H9 (cell line): ENCODE results near the gene ZFP57. TPM values are rescaled to one million over a fixed set of nuclear protein-coding genes. Genes with fewer than 3 reads are reported as not detected.

Source experiments
- DNase-seq: peaks from one replicate; pipeline ENCODE4 v3.0.0-alpha.2; 2017
- H2AFZ ChIP-seq: one replicate; pipeline ENCODE4 v1.6.1; 2013; ENCODE audit warnings: mild to moderate bottlenecking, low read length, control low read depth, moderate library complexity
- H2AK5ac ChIP-seq: 2 replicates; pipeline ENCODE4 v1.6.1; 2013; ENCODE audit warnings: low read length, control low read depth, mixed read lengths; ENCODE audit not compliant: insufficient read length
- H2BK120ac ChIP-seq: one replicate; pipeline ENCODE4 v1.6.1; 2013; ENCODE audit warnings: low read depth, mild to moderate bottlenecking, low read length, control low read depth, inconsistent platforms; ENCODE audit not compliant: poor library complexity, severe bottlenecking
- H2BK12ac ChIP-seq: 2 replicates; pipeline ENCODE4 v1.6.1; 2013; ENCODE audit warnings: low read length, control low read depth, mixed read lengths, low read depth; ENCODE audit not compliant: insufficient read length
- H2BK15ac ChIP-seq: 2 replicates; pipeline ENCODE4 v1.6.1; 2013; ENCODE audit warnings: low read depth, low read length, control low read depth
- H2BK20ac ChIP-seq: one replicate; pipeline ENCODE4 v1.6.1; 2013; ENCODE audit warnings: low read depth, mild to moderate bottlenecking, low read length, control low read depth, inconsistent platforms; ENCODE audit not compliant: poor library complexity, severe bottlenecking
- H2BK5ac ChIP-seq: 2 replicates; pipeline ENCODE4 v1.6.1; 2013; ENCODE audit warnings: low read length, control low read depth, mixed read lengths; ENCODE audit not compliant: insufficient read length
- H3K14ac ChIP-seq: 2 replicates; pipeline ENCODE4 v1.6.1; 2013; ENCODE audit warnings: low read length, control low read depth; ENCODE audit not compliant: insufficient read depth
- H3K18ac ChIP-seq: 2 replicates; pipeline ENCODE4 v1.6.1; 2013; ENCODE audit warnings: low read depth, mild to moderate bottlenecking, mixed read lengths, low read length, control low read depth; ENCODE audit not compliant: insufficient read length
- H3K23ac ChIP-seq: 2 replicates; pipeline ENCODE4 v1.6.1; 2013; ENCODE audit warnings: low read length, control low read depth, mixed read lengths, low read depth; ENCODE audit not compliant: insufficient read length
- H3K23me2 ChIP-seq: 2 replicates; pipeline ENCODE4 v1.6.1; 2013; ENCODE audit warnings: low read depth, mild to moderate bottlenecking, mixed read lengths, low read length, control low read depth; ENCODE audit not compliant: insufficient read length, poor library complexity, severe bottlenecking
- H3K27ac ChIP-seq: 2 replicates; pipeline ENCODE4 v1.5.1; 2013; ENCODE audit warnings: low read length, control low read depth, mixed read lengths, low read depth; ENCODE audit not compliant: insufficient read length
- H3K27me3 ChIP-seq: 2 replicates; pipeline ENCODE4 v1.6.1; 2013; ENCODE audit warnings: low read length, control low read depth, inconsistent platforms; ENCODE audit not compliant: insufficient read depth
- H3K4ac ChIP-seq: 2 replicates; pipeline ENCODE4 v1.6.1; 2013; ENCODE audit warnings: low read depth, mild to moderate bottlenecking, control low read depth, inconsistent platforms, low read length, moderate library complexity
- H3K4me1 ChIP-seq: 2 replicates; pipeline ENCODE4 v1.6.1; 2013; ENCODE audit warnings: low read length, control low read depth, inconsistent platforms; ENCODE audit not compliant: insufficient read depth
- H3K4me2 ChIP-seq: 2 replicates; pipeline ENCODE4 v1.6.1; 2013; ENCODE audit warnings: low read length, control low read depth, mixed read lengths; ENCODE audit not compliant: insufficient read length, insufficient read depth
- H3K56ac ChIP-seq: 2 replicates; pipeline ENCODE4 v1.6.1; 2013; ENCODE audit warnings: low read depth, mild to moderate bottlenecking, mixed read lengths, low read length, control low read depth; ENCODE audit not compliant: insufficient read length
- H3K79me1 ChIP-seq: 2 replicates; pipeline ENCODE4 v1.6.1; 2013; ENCODE audit warnings: low read depth, mild to moderate bottlenecking, moderate library complexity, low read length, control low read depth, inconsistent platforms; ENCODE audit not compliant: insufficient read depth, poor library complexity, severe bottlenecking
- H3K79me2 ChIP-seq: 2 replicates; pipeline ENCODE4 v1.6.1; 2013; ENCODE audit warnings: low read length, control low read depth, inconsistent platforms; ENCODE audit not compliant: insufficient read depth
- H3K9ac ChIP-seq: 2 replicates; pipeline ENCODE4 v1.6.1; 2013; ENCODE audit warnings: low read length, control low read depth, mixed read lengths; ENCODE audit not compliant: insufficient read length; ENCODE audit errors: extremely low read depth
- H3K9me3 ChIP-seq: one replicate; pipeline ENCODE4 v1.6.1; 2013; ENCODE audit warnings: low read depth, low read length, inconsistent platforms; ENCODE audit not compliant: control insufficient read depth
- H3T11ph ChIP-seq: one replicate; pipeline ENCODE4 v1.6.1; 2013; ENCODE audit warnings: mild to moderate bottlenecking, low read length, control low read depth, inconsistent platforms
- H4K20me1 ChIP-seq: one replicate; pipeline ENCODE4 v1.6.1; 2013; ENCODE audit not compliant: control insufficient read depth, insufficient read length, insufficient read depth
- H4K5ac ChIP-seq: 2 replicates; pipeline ENCODE4 v1.6.1; 2013; ENCODE audit warnings: low read depth, mild to moderate bottlenecking, mixed read lengths, low read length, control low read depth; ENCODE audit not compliant: insufficient read length
- H4K8ac ChIP-seq: replicated peaks from 2 replicates; pipeline ENCODE4 v1.6.1; 2013; ENCODE audit warnings: low read length, control low read depth, mixed read lengths, low read depth; ENCODE audit not compliant: insufficient read length
- H4K91ac ChIP-seq: 2 replicates; pipeline ENCODE4 v1.6.1; 2013; ENCODE audit warnings: low read depth, mild to moderate bottlenecking, moderate library complexity, mixed read lengths, low read length, control low read depth; ENCODE audit not compliant: insufficient read length
- H3K27ac Mint-ChIP-seq, 3 experiments: 2 replicates in 2 of 3; 3 replicates in 1 of 3; pipeline ENCODE4 v1.8.0; 2020 to 2021; ENCODE audit warnings: mixed read lengths in 3 of 3, mild to moderate bottlenecking in 1 of 3, moderate library complexity in 1 of 3
- H3K27me3 Mint-ChIP-seq: 2 replicates; pipeline ENCODE4 v1.8.0; 2021; ENCODE audit warnings: low read depth, mild to moderate bottlenecking, moderate library complexity, mixed read lengths
- H3K36me3 Mint-ChIP-seq, 3 experiments: 2 replicates in 2 of 3; 3 replicates in 1 of 3; pipeline ENCODE4 v1.8.0; 2020 to 2021; ENCODE audit warnings: low read depth in 3 of 3, mixed read lengths in 3 of 3; ENCODE audit not compliant: insufficient read depth in 1 of 3
- H3K4me1 Mint-ChIP-seq, 2 experiments: 2 replicates each; pipeline ENCODE4 v1.8.0; 2020; ENCODE audit warnings: mixed read lengths in 2 of 2
- H3K4me3 Mint-ChIP-seq, 2 experiments: 2 replicates in 1 of 2; 3 replicates in 1 of 2; pipeline ENCODE4 v1.8.0; 2020 to 2021; ENCODE audit warnings: mild to moderate bottlenecking in 2 of 2, mixed read lengths in 2 of 2, moderate library complexity in 1 of 2
- H3K9me3 Mint-ChIP-seq, 2 experiments: 2 replicates in 1 of 2; 3 replicates in 1 of 2; pipeline ENCODE4 v1.8.0; 2020; ENCODE audit warnings: mild to moderate bottlenecking in 2 of 2, mixed read lengths in 2 of 2, moderate library complexity in 1 of 2
- WGBS: extraction: QIAGEN DNeasy Blood & Tissue Kit; methylation state at CpG from one replicate; pipeline ENCODE4 v1.1.7; 2013; ENCODE audit warnings: missing lambda C conversion rate, low lambda C conversion rate, mixed read lengths; ENCODE audit not compliant: insufficient read length; ENCODE audit errors: extremely low coverage; 5-methylcytosine and 5-hydroxymethylcytosine counted together
- total RNA-seq: library from RNA; stranded (reverse); gene quantifications from 2 replicates; pipeline ENCODE4 v1.2.1, GENCODE V29; 2021
- TF ChIP-seq, protein P1 (sequence below): fragments of 200-600 bp; sonication (generic); conservative IDR thresholded peaks from 3 replicates; pipeline ENCODE4 v1.8.0; 2021; ENCODE audit warnings: antibody characterized with exemption, mild to moderate bottlenecking

Gene ZFP57
- total RNA-seq, 1 experiment from 2014 or later = 1.7 TPM

DNA sequence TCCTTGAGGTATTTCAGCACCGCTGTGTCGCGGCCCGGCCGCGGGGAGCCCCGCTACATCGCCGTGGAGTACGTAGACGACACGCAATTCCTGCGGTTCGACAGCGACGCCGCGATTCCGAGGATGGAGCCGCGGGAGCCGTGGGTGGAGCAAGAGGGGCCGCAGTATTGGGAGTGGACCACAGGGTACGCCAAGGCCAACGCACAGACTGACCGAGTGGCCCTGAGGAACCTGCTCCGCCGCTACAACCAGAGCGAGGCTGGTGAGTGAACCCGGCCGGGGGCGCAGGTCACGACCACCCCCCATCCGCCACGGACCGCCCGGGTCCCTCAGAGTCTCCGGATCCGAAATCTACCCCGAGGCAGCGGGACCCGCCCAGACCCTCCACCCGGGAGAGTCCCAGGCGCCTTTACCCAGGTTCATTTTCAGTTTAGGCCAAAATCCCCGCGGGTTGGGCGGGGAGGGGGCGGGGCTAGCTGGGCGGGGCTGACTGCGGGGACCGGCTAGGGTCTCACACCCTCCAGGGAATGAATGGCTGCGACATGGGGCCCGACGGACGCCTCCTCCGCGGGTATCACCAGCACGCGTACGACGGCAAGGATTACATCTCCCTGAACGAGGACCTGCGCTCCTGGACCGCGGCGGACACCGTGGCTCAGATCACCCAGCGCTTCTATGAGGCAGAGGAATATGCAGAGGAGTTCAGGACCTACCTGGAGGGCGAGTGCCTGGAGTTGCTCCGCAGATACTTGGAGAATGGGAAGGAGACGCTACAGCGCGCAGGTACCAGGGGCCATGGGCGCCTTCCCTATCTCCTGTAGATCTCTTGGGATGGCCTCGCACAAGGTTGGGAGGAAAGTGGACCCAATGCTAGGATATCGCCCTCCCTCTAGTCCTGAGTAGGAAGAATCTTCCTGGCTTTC lies 43.0 kb upstream of the ZFP57 start:
- no peak overlapping the region for H3K9ac ChIP-seq
- no peak overlapping the region for H4K8ac ChIP-seq
- H4K91ac ChIP-seq = no peak overlapping the region
- H3K27me3 ChIP-seq = peaks cover 9% of the 10 kb centered on the region; the same call in 1 of the 2 replicates
- TF ChIP-seq, protein P1, sequence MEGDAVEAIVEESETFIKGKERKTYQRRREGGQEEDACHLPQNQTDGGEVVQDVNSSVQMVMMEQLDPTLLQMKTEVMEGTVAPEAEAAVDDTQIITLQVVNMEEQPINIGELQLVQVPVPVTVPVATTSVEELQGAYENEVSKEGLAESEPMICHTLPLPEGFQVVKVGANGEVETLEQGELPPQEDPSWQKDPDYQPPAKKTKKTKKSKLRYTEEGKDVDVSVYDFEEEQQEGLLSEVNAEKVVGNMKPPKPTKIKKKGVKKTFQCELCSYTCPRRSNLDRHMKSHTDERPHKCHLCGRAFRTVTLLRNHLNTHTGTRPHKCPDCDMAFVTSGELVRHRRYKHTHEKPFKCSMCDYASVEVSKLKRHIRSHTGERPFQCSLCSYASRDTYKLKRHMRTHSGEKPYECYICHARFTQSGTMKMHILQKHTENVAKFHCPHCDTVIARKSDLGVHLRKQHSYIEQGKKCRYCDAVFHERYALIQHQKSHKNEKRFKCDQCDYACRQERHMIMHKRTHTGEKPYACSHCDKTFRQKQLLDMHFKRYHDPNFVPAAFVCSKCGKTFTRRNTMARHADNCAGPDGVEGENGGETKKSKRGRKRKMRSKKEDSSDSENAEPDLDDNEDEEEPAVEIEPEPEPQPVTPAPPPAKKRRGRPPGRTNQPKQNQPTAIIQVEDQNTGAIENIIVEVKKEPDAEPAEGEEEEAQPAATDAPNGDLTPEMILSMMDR = no peak
- no peak overlapping the region for H2AK5ac ChIP-seq
- no peaks in the 10 kb centered on the region for H3K79me2 ChIP-seq
- H3K9me3 ChIP-seq = no peaks in the 10 kb centered on the region
- H2BK15ac ChIP-seq = no peak overlapping the region
- Mint-ChIP-seq H3K4me1 (peaks cover 6 to 10% of the 10 kb centered on the region in 2 experiments), H3K9me3 (no peaks in the 10 kb centered on the region), H3K27me3 (peaks cover 58% of the 10 kb centered on the region), H3K4me3 (peak overlapping the region; percentile 73 to 86), H3K27ac (no peak overlapping the region; a peak in 1 of 7 replicates), H3K36me3 (peaks cover 0 to 3% (median 2%) of the 10 kb centered on the region in 3 experiments; a peak in 3 of 7 replicates)
- H3K14ac ChIP-seq = no peak overlapping the region
- peak overlapping the region; percentile 67 for H3K4me2 ChIP-seq
- H2BK5ac ChIP-seq = no peak overlapping the region
- H3K4ac ChIP-seq = no peak overlapping the region
- no peak overlapping the region for H3K27ac ChIP-seq
- H3K56ac ChIP-seq = no peak overlapping the region
- no peak overlapping the region for H3K23ac ChIP-seq
- no peak overlapping the region for H2BK120ac ChIP-seq
- no peak overlapping the region for H2AFZ ChIP-seq
- no peaks in the 10 kb centered on the region; the same call in 1 of the 2 replicates for H3K4me1 ChIP-seq
- H4K5ac ChIP-seq = no peak overlapping the region
- no peak overlapping the region for H3T11ph ChIP-seq
- no peaks in the 10 kb centered on the region for H4K20me1 ChIP-seq
- H3K18ac ChIP-seq = no peak overlapping the region
- H2BK20ac ChIP-seq = no peak overlapping the region
- no peaks in the 10 kb centered on the region for H3K79me1 ChIP-seq
- H2BK12ac ChIP-seq = no peak overlapping the region
- H3K23me2 ChIP-seq = peaks cover 4% of the 10 kb centered on the region
- WGBS = no CpG with 5 or more reads among the region's 76 CpGs
- peak; percentile 80 for DNase-seq
